IMR-90 (cell line): ENCODE results near the gene HMG20A. TPM values are rescaled to one million over a fixed set of nuclear protein-coding genes. Genes with fewer than 3 reads are reported as not detected.

Source experiments
- ATAC-seq: fragments of 200-7000 bp; cut with Tn5 transposase; 2 replicates; pipeline ENCODE4 v1.9.1; 2020; ENCODE audit warnings: low read depth, mild to moderate bottlenecking, moderate library complexity
- BruUV-seq: library from RNA; stranded (reverse); fragments of 400-500 nt; replicated peaks from 2 replicates; lab custom pipeline; 2021; lab: Mats Ljungman, UMichigan
- CTCF ChIA-PET: fragments of 300-600 bp; formaldehyde crosslinking; extraction: SDS; loops from one replicate; lab custom pipeline; 2021; ENCODE audit warnings: antibody characterized with exemption; lab: Yijun Ruan, JAX
- POLR2A ChIA-PET: fragments of 300-600 bp; sonication (Branson Sonifier 250); formaldehyde crosslinking; loops from one replicate; lab custom pipeline; 2022; ENCODE audit warnings: antibody characterized with exemption; ENCODE audit not compliant: unreplicated experiment; lab: Charles Lee
- DNase-seq: peaks from one replicate; pipeline ENCODE4 v3.0.0; 2013
- H2AFZ ChIP-seq: replicated peaks from 2 replicates; pipeline ENCODE3; 2013; ENCODE audit warnings: low read length, mild to moderate bottlenecking; ENCODE audit not compliant: poor library complexity
- H2AK5ac ChIP-seq: 2 replicates; pipeline ENCODE4 v1.6.1; 2013; ENCODE audit warnings: low read depth, low read length, inconsistent platforms
- H2AK9ac ChIP-seq: replicated peaks from 2 replicates; pipeline ENCODE3; 2013; ENCODE audit warnings: mild to moderate bottlenecking, low read depth, low read length, moderate library complexity; ENCODE audit not compliant: poor library complexity
- H2BK120ac ChIP-seq: 2 replicates; pipeline ENCODE4 v1.6.1; 2013; ENCODE audit warnings: low read depth, low read length, inconsistent platforms
- H2BK15ac ChIP-seq: 3 replicates; pipeline ENCODE4 v1.6.1; 2013; ENCODE audit warnings: low read depth, low read length, inconsistent platforms
- H2BK20ac ChIP-seq: 2 replicates; pipeline ENCODE4 v1.6.1; 2013; ENCODE audit warnings: low read depth, mild to moderate bottlenecking, inconsistent platforms, low read length, moderate library complexity
- H2BK5ac ChIP-seq: 2 replicates; pipeline ENCODE4 v1.6.1; 2013; ENCODE audit warnings: mild to moderate bottlenecking, low read depth, low read length, inconsistent platforms; ENCODE audit not compliant: poor library complexity, severe bottlenecking
- H3K14ac ChIP-seq: replicated peaks from 2 replicates; pipeline ENCODE4 v1.6.1; 2013; ENCODE audit warnings: low read depth, low read length, inconsistent platforms
- H3K18ac ChIP-seq: 2 replicates; pipeline ENCODE4 v1.6.1; 2013; ENCODE audit warnings: low read depth, low read length, control low read depth
- H3K23ac ChIP-seq: 2 replicates; pipeline ENCODE4 v1.6.1; 2013; ENCODE audit warnings: low read depth, low read length, inconsistent platforms
- H3K27ac ChIP-seq: 2 replicates; pipeline ENCODE4 v1.5.1; 2013; ENCODE audit warnings: mild to moderate bottlenecking, control low read depth, low read length; ENCODE audit not compliant: insufficient read depth
- H3K27me3 ChIP-seq: 2 replicates; pipeline ENCODE4 v1.6.1; 2013; ENCODE audit warnings: low read length; ENCODE audit not compliant: control insufficient read depth, insufficient read depth
- H3K36me3 ChIP-seq: 2 replicates; pipeline ENCODE4 v1.6.1; 2013; ENCODE audit warnings: low read length, mixed read lengths; ENCODE audit not compliant: control insufficient read depth, insufficient read depth
- H3K4ac ChIP-seq: 2 replicates; pipeline ENCODE4 v1.6.1; 2013; ENCODE audit warnings: low read depth, low read length, inconsistent platforms
- H3K4me1 ChIP-seq: 2 replicates; pipeline ENCODE4 v1.6.1; 2013; ENCODE audit warnings: low read length, mixed read lengths; ENCODE audit not compliant: control insufficient read depth, insufficient read depth
- H3K4me2 ChIP-seq: 2 replicates; pipeline ENCODE4 v1.6.1; 2013; ENCODE audit warnings: low read depth, mild to moderate bottlenecking, control low read depth, low read length, moderate library complexity
- H3K4me3 ChIP-seq: 2 replicates; pipeline ENCODE4 v1.5.1; 2013; ENCODE audit warnings: low read depth, mild to moderate bottlenecking, control low read depth, low read length, moderate library complexity; ENCODE audit not compliant: insufficient read depth
- H3K56ac ChIP-seq: 2 replicates; pipeline ENCODE4 v1.6.1; 2013; ENCODE audit warnings: low read length, inconsistent platforms; ENCODE audit not compliant: insufficient read depth; ENCODE audit errors: extremely low read depth
- H3K79me1 ChIP-seq, 2 experiments: 2 replicates each; pipeline ENCODE4 v1.6.1; 2013; ENCODE audit warnings: low read length in 2 of 2, inconsistent platforms in 1 of 2, low read depth in 1 of 2
- H3K9ac ChIP-seq: 2 replicates; pipeline ENCODE4 v1.6.1; 2013; ENCODE audit warnings: low read depth, low read length, control low read depth
- H3K9me1 ChIP-seq: 2 replicates; pipeline ENCODE4 v1.6.1; 2013; ENCODE audit warnings: low read length, inconsistent platforms; ENCODE audit not compliant: insufficient read depth
- H3K9me3 ChIP-seq: 2 replicates; pipeline ENCODE4 v1.6.1; 2013; ENCODE audit warnings: low read length; ENCODE audit not compliant: control insufficient read depth, insufficient read depth
- H4K20me1 ChIP-seq: 2 replicates; pipeline ENCODE4 v1.6.1; 2013; ENCODE audit warnings: low read length, inconsistent platforms; ENCODE audit not compliant: insufficient read depth
- H4K5ac ChIP-seq: 2 replicates; pipeline ENCODE4 v1.6.1; 2013; ENCODE audit warnings: mild to moderate bottlenecking, low read depth, low read length, control low read depth
- H4K8ac ChIP-seq, 2 experiments: 2 replicates each; pipeline ENCODE4 v1.6.1; 2013; ENCODE audit warnings: low read depth in 2 of 2, low read length in 2 of 2, control low read depth in 1 of 2, inconsistent platforms in 1 of 2
- H4K91ac ChIP-seq: 2 replicates; pipeline ENCODE4 v1.6.1; 2013; ENCODE audit warnings: low read depth, low read length, inconsistent platforms; ENCODE audit not compliant: insufficient read depth
- CEBPB ChIP-seq: IDR thresholded peaks from 2 replicates; pipeline ENCODE4 v1.6.1; 2012; ENCODE audit warnings: low read depth, low read length, improper control_type of control experiment
- USF2 ChIP-seq: fragments of 150-350 bp; IDR thresholded peaks from 2 replicates; pipeline ENCODE4 v1.6.1; 2017; ENCODE audit warnings: mild to moderate bottlenecking, antibody characterized with exemption, low read length, low read depth
- WGBS, 2 experiments: methylation state at CpG; one replicate each; pipeline versions ENCODE4 v1.1.5 to v1.1.7; 2013; ENCODE audit warnings: missing lambda C conversion rate in 2 of 2; ENCODE audit not compliant: insufficient read length in 1 of 2; ENCODE audit errors: extremely low coverage in 2 of 2; 5-methylcytosine and 5-hydroxymethylcytosine counted together
- dilution Hi-C: fragments of 300-500 bp; cut with HindIII; formaldehyde crosslinking; loops from one replicate; pipeline ENCODE4 v1.14.3; 2018; ENCODE audit warnings: low sequenced_read_pairs; ENCODE audit not compliant: unreplicated experiment
- in situ Hi-C: fragments of 300-500 bp; cut with MboI; formaldehyde crosslinking; loops from 3 replicates; pipeline ENCODE4 v1.14.3; 2019; ENCODE audit warnings: low sequenced_read_pairs, inconsistent platforms, mixed read lengths
- intact Hi-C: fragments of 100-400 bp; cut with micrococcal nuclease; formaldehyde crosslinking; loops from 2 replicates; pipeline ENCODE4 v1.10.0; 2022
- polyA plus RNA-seq, 3 experiments: library from polyadenylated mRNA; depleted of rRNA; stranded (reverse); fragments of >200 nt; gene quantifications; 2 replicates each; pipeline ENCODE4 v1.2.3, GENCODE V29; 2012; ENCODE audit warnings: low replicate concordance in 1 of 3
- total RNA-seq: library from RNA; depleted of rRNA; stranded (reverse); fragments of >200 nt; gene quantifications from 2 replicates; pipeline ENCODE4 v1.2.3, GENCODE V29; 2012

The HMG20A gene
- total and polyA plus RNA-seq, 2 of the 4 experiments (the other 2 are of a cell fraction): 22.3 to 25.3 TPM

- POLR2A ChIA-PET: no interaction called here
- no TSS peak for BruUV-seq
- Histone ChIP-seq H2BK20ac (no peak overlapping the region), H4K5ac (no peak overlapping the region), H4K91ac (no peak overlapping the region), H3K4me3 (no peak overlapping the region), H3K4ac (no peak overlapping the region), H3K27ac (no peak overlapping the region), H3K14ac (no peak overlapping the region), H3K4me1 (peaks cover 15% of the 10 kb centered on the region), H2BK5ac (no peak overlapping the region), H3K36me3 (no peaks in the 10 kb centered on the region), H3K27me3 (no peaks in the 10 kb centered on the region), H4K20me1 (no peaks in the 10 kb centered on the region), H3K4me2 (no peak overlapping the region), H2AK9ac (no peak overlapping the region), H3K9me1 (peaks cover 6% of the 10 kb centered on the region; the same call in 1 of the 2 replicates), H3K23ac (no peak overlapping the region), H3K18ac (no peak overlapping the region), H2BK120ac (no peak overlapping the region), H3K79me1 (no peaks in the 10 kb centered on the region), H2AK5ac (no peak overlapping the region), H4K8ac (no peak overlapping the region), H3K9me3 (no peaks in the 10 kb centered on the region), H2BK15ac (no peak overlapping the region), H2AFZ (no peak overlapping the region), H3K56ac (no peak overlapping the region), H3K9ac (no peak overlapping the region)
- intact Hi-C loops: no loop called here
- CTCF ChIA-PET: no interaction called here
- ATAC-seq: no peak
- dilution Hi-C loops: no loop called here
- TF ChIP-seq USF2: no peak
- TF ChIP-seq CEBPB: no peak
- in situ Hi-C loops: no loop called here
- no peak for DNase-seq
- WGBS, 2 experiments: 91% methylated on average over 4 of the region's 6 CpGs; no CpG with 5 or more reads in 1 of the 2 experiments
Measured at GRCh38 chr15:77503764-77504163, 83.1 kb downstream of the HMG20A start.
